Raji (cell line): ENCODE results near the gene UFD1.

Source experiments
- POLR2A ChIP-seq: IDR thresholded peaks from 2 replicates; pipeline ENCODE4 v1.6.1; 2011; ENCODE audit warnings: low read depth, low read length, control low read depth; ENCODE audit not compliant: insufficient read depth

The UFD1 gene

DNA sequence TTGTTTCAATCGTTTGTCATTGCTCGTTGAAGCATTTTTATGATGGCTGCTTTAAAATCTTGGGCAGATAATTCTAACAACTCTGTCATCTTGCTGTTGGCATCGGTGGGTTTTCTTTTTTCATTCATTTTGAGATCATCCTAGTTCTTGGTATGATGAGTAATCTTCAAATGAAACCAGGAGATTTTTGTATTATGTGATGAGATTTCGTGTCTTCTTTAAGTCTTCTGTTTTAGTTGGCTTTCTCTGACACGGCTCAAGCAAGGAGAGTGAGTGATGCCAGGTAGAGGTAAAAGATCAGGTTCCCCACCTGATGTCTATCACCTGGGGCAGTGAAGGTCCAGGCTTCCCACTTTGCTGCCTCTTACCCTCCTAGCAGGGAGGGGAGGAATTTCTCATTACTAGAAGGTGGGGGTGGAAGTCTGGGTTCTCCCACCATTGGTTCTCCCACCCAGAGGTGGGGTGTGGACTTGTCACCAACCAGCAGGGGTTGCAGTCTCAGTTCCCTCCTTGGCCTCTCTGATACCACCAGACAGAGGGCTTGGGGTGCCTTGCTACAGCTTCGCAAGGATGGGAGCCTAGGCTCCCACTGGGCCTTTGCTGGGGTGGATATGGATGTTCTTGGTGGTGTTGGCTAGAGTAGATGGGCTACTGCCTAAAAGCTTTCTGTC is 13.6 kb upstream of the UFD1 start:
- TF ChIP-seq POLR2A = no peak

- no peak for TF ChIP-seq POLR2A
Observed at GRCh38 chr22:19490628-19491230, 11.7 kb upstream of the UFD1 start.

DNA sequence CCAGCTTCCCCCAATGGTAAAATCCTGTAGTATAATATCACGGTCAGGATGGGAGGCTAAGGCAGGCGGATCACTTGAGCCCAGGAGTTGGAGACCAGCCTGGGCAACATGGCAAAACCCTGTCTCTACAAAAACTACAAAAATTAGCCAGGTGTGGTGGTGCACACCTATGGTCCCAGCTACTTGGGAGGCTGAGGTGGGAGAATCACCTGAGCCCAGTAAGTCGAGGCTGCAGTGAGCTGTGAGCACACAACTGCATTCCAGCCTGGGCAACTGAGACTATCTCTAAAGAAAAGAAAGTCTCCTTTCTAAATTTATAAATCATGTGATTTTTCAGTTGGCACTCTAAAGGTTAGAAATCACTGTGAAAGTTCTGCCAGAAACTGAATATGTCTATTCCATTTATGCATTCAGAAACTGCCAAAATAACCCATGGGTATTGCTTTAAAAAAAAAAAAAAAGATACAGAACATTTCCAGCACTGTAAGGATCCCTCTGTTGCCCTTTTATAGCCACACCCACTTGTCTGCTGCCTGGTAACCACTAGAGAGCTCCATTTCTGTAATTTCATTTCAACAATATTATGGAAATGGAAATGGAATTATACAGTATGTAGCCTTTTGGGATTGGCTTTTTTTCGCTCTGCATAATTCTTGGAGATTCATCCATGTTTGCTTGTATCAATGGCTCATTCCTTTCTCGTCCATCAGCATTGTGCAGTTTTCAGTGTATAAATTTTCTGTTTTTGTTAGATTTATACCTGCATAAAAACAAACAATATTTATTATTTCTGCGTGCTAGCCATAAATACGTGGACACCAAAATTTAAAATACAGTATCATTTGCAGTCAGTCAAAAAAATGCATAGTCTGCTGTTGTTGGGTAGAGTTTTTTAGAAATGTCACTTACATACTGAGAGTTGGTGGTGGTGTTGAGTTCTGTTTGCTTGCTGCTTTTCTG is 10.2 kb upstream of the UFD1 start:
- no peak for TF ChIP-seq POLR2A

DNA sequence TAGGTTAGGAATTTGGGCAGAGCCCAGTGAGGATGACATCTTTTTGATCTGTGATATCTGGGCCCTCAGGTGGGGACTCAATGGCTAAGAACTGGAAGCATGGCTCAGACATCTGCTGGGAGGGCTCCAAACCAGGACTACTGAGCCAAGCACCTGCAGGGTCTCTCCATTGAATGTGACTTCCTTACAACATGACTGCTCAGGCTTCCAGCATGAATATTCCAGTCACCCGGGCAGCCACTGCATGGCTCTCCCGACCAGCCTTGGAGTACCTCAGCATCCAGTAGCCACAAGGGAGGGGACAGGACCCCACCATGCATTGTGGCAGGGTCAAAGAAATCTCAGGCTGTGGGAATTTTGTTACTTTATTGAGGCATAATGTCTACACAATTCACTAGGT is 9.3 kb upstream of the UFD1 start:
- no peak for TF ChIP-seq POLR2A

DNA sequence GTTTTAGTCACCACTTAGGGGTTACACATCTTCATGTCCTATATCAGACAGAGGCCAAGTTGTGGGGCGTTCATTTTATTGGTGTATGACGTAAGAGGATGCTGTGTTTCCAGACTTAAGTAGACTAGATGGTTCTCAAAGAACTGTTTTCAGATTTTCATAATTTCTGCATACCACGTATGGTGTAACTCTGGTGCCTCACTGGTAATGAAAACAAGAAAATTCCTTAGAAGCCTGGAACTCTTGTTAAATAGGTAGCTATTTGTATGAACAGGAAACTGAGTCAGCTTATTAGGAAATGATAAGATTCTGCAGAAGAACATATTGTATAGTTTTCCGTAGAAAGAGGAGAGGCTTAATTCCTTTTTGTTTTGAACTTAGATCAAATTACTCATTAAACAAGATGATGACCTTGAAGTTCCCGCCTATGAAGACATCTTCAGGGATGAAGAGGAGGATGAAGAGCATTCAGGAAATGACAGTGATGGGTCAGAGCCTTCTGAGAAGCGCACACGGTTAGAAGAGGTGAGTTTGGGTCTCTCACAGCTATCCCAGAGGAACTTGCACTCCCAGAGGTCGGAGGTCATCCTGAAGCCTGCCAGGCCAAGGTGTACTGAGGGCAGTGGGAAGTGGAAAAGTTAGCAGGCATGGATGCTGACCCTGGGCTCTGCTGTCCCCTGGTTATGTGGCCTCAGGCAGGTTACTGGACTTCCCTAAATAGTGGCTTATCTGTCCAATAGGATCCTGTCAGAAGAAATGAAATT is 4.7 kb upstream of the UFD1 start:
- TF ChIP-seq POLR2A = no peak

DNA sequence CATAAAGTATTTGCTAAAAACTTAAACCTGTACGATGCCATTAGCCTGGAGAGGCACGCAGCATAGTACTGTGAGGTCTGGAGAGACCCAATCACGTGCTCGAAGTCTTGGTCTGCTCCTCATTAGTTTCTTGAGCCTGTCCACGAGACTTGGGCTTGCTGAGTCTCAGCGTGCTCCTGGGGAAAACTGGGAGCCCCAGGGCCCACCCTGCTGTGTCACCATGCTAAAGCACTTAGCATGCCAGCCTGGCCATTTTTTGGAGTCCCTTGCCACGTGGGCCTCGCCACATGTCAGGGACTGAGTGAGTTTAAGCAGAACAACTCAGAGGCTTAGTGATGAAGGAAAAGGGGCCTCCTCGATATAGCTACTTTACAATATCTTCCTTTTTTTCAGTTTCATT is 3.3 kb upstream of the UFD1 start:
- TF ChIP-seq POLR2A = no peak

- no peak for TF ChIP-seq POLR2A
Observed at GRCh38 chr22:19480789-19481188, 1.8 kb upstream of the UFD1 start.

GRCh38 chr22:19480173-19480568 is 1.2 kb upstream of the UFD1 start:
- no peak for TF ChIP-seq POLR2A

- TF ChIP-seq POLR2A = peak; percentile 76
Observed at GRCh38 chr22:19479355-19480172, 571 bp upstream of the UFD1 start, which contains the start of gene CDC45. CDC45 (plus strand) TSS chr22:19479920; CDS start chr22:19479969, 49 bp downstream.

- no peak for TF ChIP-seq POLR2A
Observed at GRCh38 chr22:19478045-19478900, 720 bp downstream of the UFD1 start.

GRCh38 chr22:19477321-19478044 is 1.5 kb downstream of the UFD1 start:
- TF ChIP-seq POLR2A = no peak

GRCh38 chr22:19476023-19476422 is 3.0 kb downstream of the UFD1 start:
- no peak for TF ChIP-seq POLR2A

DNA sequence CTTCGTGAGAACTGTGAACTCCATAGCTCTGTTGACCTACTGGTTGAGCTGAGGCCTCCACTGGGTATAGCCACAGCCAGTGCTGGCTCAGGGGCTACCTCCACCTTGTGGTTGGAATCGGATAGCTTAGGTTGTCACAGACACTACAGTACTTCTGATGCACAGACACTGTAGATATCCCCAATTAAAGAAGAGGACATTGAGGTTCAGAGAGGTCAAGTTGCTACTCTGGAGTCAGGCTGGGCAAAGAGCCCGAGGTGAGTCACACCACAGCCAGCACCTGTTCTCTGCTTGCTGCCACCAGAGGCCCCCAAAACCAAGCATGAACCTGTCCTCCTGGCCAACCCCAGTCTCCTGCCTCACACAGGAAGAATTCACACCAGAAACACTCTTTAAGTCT is 5.4 kb downstream of the UFD1 start:
- no peak for TF ChIP-seq POLR2A
